ENCODE results near the gene FGGY.

FGGY gene

GRCh38 chr1:59384443-59384842 is 87.5 kb downstream of the FGGY start:
- DNase-seq, result no peak
- TF ChIP-seq GATA1 (IDR thresholded peaks at IDR 0.05; ENCODE audit: low read depth, low read length) (no peak), POLR2A (IDR thresholded peaks at IDR 0.05; ENCODE audit: low read length) (no peak)

- TF ChIP-seq POLR2A (IDR thresholded peaks at IDR 0.05; ENCODE audit: low read length) (no peak), GATA1 (IDR thresholded peaks at IDR 0.05; ENCODE audit: low read depth, low read length) (no peak)
- no peak for DNase-seq
Measured at GRCh38 chr1:59388191-59388590, 91.3 kb downstream of the FGGY start.

- TF ChIP-seq GATA1 (IDR thresholded peaks at IDR 0.05; ENCODE audit: low read depth, low read length), result no peak
- TF ChIP-seq POLR2A (IDR thresholded peaks at IDR 0.05; ENCODE audit: low read length), result no peak
- DNase-seq, result no peak
Measured at GRCh38 chr1:59389847-59390246, 93.0 kb downstream of the FGGY start.

GRCh38 chr1:59390307-59390706 is 93.4 kb downstream of the FGGY start:
- no peak for DNase-seq
- TF ChIP-seq GATA1 (IDR thresholded peaks at IDR 0.05; ENCODE audit: low read depth, low read length), result no peak
- TF ChIP-seq POLR2A (IDR thresholded peaks at IDR 0.05; ENCODE audit: low read length), result no peak

GRCh38 chr1:59391212-59392179 is 94.6 kb downstream of the FGGY start:
- no peak for DNase-seq
- TF ChIP-seq POLR2A (IDR thresholded peaks at IDR 0.05; ENCODE audit: low read length), result no peak
- TF ChIP-seq GATA1 (IDR thresholded peaks at IDR 0.05; ENCODE audit: low read depth, low read length), result no peak

GRCh38 chr1:59393211-59394180 is 96.6 kb downstream of the FGGY start:
- TF ChIP-seq GATA1 (IDR thresholded peaks at IDR 0.05; ENCODE audit: low read depth, low read length), result no peak
- TF ChIP-seq POLR2A (IDR thresholded peaks at IDR 0.05; ENCODE audit: low read length), result no peak
- DNase-seq, result no peak

- no peak for DNase-seq
- TF ChIP-seq GATA1 (IDR thresholded peaks at IDR 0.05; ENCODE audit: low read depth, low read length), result no peak
- TF ChIP-seq POLR2A (IDR thresholded peaks at IDR 0.05; ENCODE audit: low read length), result no peak
Measured at GRCh38 chr1:59394706-59395425, 98.0 kb downstream of the FGGY start.

- TF ChIP-seq GATA1 (IDR thresholded peaks at IDR 0.05; ENCODE audit: low read depth, low read length) (no peak), POLR2A (IDR thresholded peaks at IDR 0.05; ENCODE audit: low read length) (no peak)
- DNase-seq, result no peak
Measured at GRCh38 chr1:59396387-59396786, 99.5 kb downstream of the FGGY start.

- TF ChIP-seq POLR2A (IDR thresholded peaks at IDR 0.05; ENCODE audit: low read length), result no peak
- TF ChIP-seq GATA1 (IDR thresholded peaks at IDR 0.05; ENCODE audit: low read depth, low read length), result no peak
- DNase-seq, result no peak
Measured at GRCh38 chr1:59397139-59397858, 100.4 kb downstream of the FGGY start.

GRCh38 chr1:59399642-59400041 is 102.7 kb downstream of the FGGY start:
- TF ChIP-seq GATA1 (IDR thresholded peaks at IDR 0.05; ENCODE audit: low read depth, low read length) (no peak), POLR2A (IDR thresholded peaks at IDR 0.05; ENCODE audit: low read length) (no peak)

GRCh38 chr1:59401581-59401980 is 104.7 kb downstream of the FGGY start:
- DNase-seq, result no peak
- TF ChIP-seq POLR2A (IDR thresholded peaks at IDR 0.05; ENCODE audit: low read length), result no peak
- no peak for TF ChIP-seq GATA1 (IDR thresholded peaks at IDR 0.05; ENCODE audit: low read depth, low read length)

More at GRCh38 chr1:59399642-59400041, 102.7 kb downstream of the FGGY start:
- DNase-seq, result no peak

- TF ChIP-seq GATA1 (IDR thresholded peaks at IDR 0.05; ENCODE audit: low read depth, low read length), result no peak
- TF ChIP-seq POLR2A (IDR thresholded peaks at IDR 0.05; ENCODE audit: low read length), result no peak
- no peak for DNase-seq
Measured at GRCh38 chr1:59404796-59405195, 107.9 kb downstream of the FGGY start.
